B cell (primary cell): Measurements from ENCODE around the gene CCNG2.

ENCODE experiments used
- CTCF ChIP-seq: fragments of 200-600 bp; IDR thresholded peaks from one replicate; pipeline ENCODE4 v1.8.0; 2022; ENCODE audit warnings: antibody characterized with exemption, mild to moderate bottlenecking
- EZH2 ChIP-seq: IDR thresholded peaks from 2 replicates; pipeline ENCODE4 v1.6.1; 2012; ENCODE audit warnings: borderline replicate concordance, low read depth, mild to moderate bottlenecking, moderate library complexity, low read length; ENCODE audit not compliant: insufficient read depth, poor library complexity, severe bottlenecking

DNA sequence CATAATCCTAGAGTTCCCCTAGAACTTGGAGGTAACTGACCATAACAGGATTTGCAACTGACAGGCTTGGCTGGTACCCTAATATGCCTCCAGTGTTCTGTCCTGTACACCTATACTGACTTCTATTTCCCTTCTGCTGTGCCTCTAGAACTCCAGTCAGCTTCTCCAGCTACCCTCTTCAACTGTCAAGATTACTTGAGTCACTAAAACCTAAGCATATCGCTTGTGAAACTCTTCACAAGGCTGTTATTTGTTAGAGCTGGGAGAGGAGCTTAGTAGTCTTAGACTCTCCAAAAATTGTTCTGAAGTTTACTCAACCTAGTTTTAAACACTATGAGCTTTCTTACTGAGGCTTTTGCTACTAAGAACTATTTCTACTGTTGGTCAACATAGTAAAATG is 52.0 kb downstream of the CCNG2 start:
- no peak for TF ChIP-seq CTCF
- no peak for TF ChIP-seq EZH2
